Thyroid gland (tissue), 4 donors: Measurements from ENCODE around the gene PTPRG. TPM values are rescaled to one million over a fixed set of nuclear protein-coding genes. Genes with fewer than 3 reads are reported as not detected.

Experiments used
- DNase-seq, 2 donors: peaks; one replicate each; pipeline ENCODE4 v3.0.0-alpha.2; 2019
- H3K27ac ChIP-seq, 3 donors: fragments of 200-600 bp; sonication (generic); 1 replicate in 2 of 3; 2 replicates in 1 of 3; pipeline ENCODE4 v1.5.1; 2016 to 2019; ENCODE audit warnings: mild to moderate bottlenecking in 1 of 3, moderate library complexity in 1 of 3
- H3K27me3 ChIP-seq: fragments of 200-600 bp; sonication (generic); one replicate; pipeline ENCODE4 v1.5.1; 2019
- H3K36me3 ChIP-seq, 2 donors: fragments of 200-600 bp; sonication (generic); one replicate each; pipeline ENCODE4 v1.5.1; 2016 to 2019
- H3K4me1 ChIP-seq, 2 donors: fragments of 200-600 bp; sonication (generic); one replicate each; pipeline ENCODE4 v1.5.1; 2017 to 2019
- H3K4me3 ChIP-seq, 3 donors: fragments of 200-600 bp; sonication (generic); replicated peaks in 1 of 3; 1 replicate in 2 of 3; 2 replicates in 1 of 3; pipeline ENCODE4 v1.5.1; 2016; ENCODE audit warnings: mild to moderate bottlenecking in 1 of 3
- H3K9me3 ChIP-seq: fragments of 200-600 bp; sonication (generic); one replicate; pipeline ENCODE4 v1.5.1; 2017
- CTCF ChIP-seq, 6 experiments: fragments of 200-600 bp in 3 of 6; fragments of 450-650 bp in 3 of 6; sonication (generic) in 3 of 6; IDR thresholded peaks; one replicate each; pipeline ENCODE4 v1.5.1; 2016 to 2019; ENCODE audit warnings: antibody characterized with exemption in 6 of 6, mild to moderate bottlenecking in 2 of 6, inconsistent platforms in 1 of 6, moderate library complexity in 1 of 6
- POLR2A ChIP-seq, 2 donors: fragments of 450-650 bp; IDR thresholded peaks; one replicate each; pipeline ENCODE4 v1.6.1; 2017; ENCODE audit warnings: antibody characterized with exemption in 2 of 2, mild to moderate bottlenecking in 2 of 2, moderate library complexity in 1 of 2
- WGBS, 2 donors: methylation state at CpG; one replicate each; pipeline ENCODE4 v1.1.5; 2017; 5-methylcytosine and 5-hydroxymethylcytosine counted together
- intact Hi-C: fragments of 100-400 bp; cut with DNase I; formaldehyde crosslinking; loops from one replicate; pipeline ENCODE4 v1.15.1; 2023
- total RNA-seq, 4 donors: library from RNA; depleted of rRNA; stranded (reverse); fragments of >200 nt; gene quantifications; one replicate each; pipeline ENCODE4 v1.2.3, GENCODE V29; 2016

Gene PTPRG
- total RNA-seq, 4 donors from 2014 or later, result 81.6 to 207 (median 132) TPM

- no peaks in the 10 kb centered on the region for H3K9me3 ChIP-seq
- 93 to 97% methylated on average over 5 of the region's 5 CpGs for WGBS, 2 donors
- H3K36me3 ChIP-seq, result no peaks in the 10 kb centered on the region
- H3K4me3 ChIP-seq, result no peak overlapping the region
- peaks cover 0 to 7% of the 10 kb centered on the region in 2 donors for H3K4me1 ChIP-seq
- H3K27ac ChIP-seq, result no peak overlapping the region
- TF ChIP-seq POLR2A (IDR thresholded peaks at IDR 0.05) (no peak), CTCF (IDR thresholded peaks at IDR 0.05) (no peak)
- intact Hi-C loops, result no loop called here
- DNase-seq, result no peak
- no peaks in the 10 kb centered on the region for H3K27me3 ChIP-seq
Observed at GRCh38 chr3:62090519-62090918, 529.1 kb downstream of the PTPRG start.

GRCh38 chr3:62093025-62093424, 531.7 kb downstream of the PTPRG start:
- peaks cover 0 to 7% of the 10 kb centered on the region in 2 donors for H3K4me1 ChIP-seq
- no peaks in the 10 kb centered on the region for H3K27me3 ChIP-seq
- no peak for DNase-seq
- H3K4me3 ChIP-seq, result no peak overlapping the region
- intact Hi-C loops, result no loop called here
- no peaks in the 10 kb centered on the region for H3K36me3 ChIP-seq
- no peak for TF ChIP-seq POLR2A (IDR thresholded peaks at IDR 0.05)
- TF ChIP-seq CTCF (IDR thresholded peaks at IDR 0.05), result no peak
- H3K9me3 ChIP-seq, result no peaks in the 10 kb centered on the region
- WGBS, 2 donors, result 73 to 82% methylated on average over 8 of the region's 8 CpGs
- no peak overlapping the region for H3K27ac ChIP-seq

- DNase-seq, result no peak
- Histone ChIP-seq H3K36me3 (no peaks in the 10 kb centered on the region), H3K9me3 (no peaks in the 10 kb centered on the region), H3K27me3 (no peaks in the 10 kb centered on the region), H3K4me3 (no peak overlapping the region), H3K27ac (no peak overlapping the region), H3K4me1 (peaks cover 0 to 7% of the 10 kb centered on the region in 2 donors)
- intact Hi-C loops, result no loop called here
- TF ChIP-seq POLR2A (IDR thresholded peaks at IDR 0.05), result no peak
- no peak for TF ChIP-seq CTCF (IDR thresholded peaks at IDR 0.05)
- 90 to 99% methylated on average over 5 of the region's 5 CpGs for WGBS, 2 donors
Observed at GRCh38 chr3:62094461-62094860, 533.1 kb downstream of the PTPRG start.

GRCh38 chr3:62095080-62095479, 533.7 kb downstream of the PTPRG start:
- no peak for DNase-seq
- intact Hi-C loops, result no loop called here
- no peak overlapping the region for H3K27ac ChIP-seq
- no peaks in the 10 kb centered on the region for H3K9me3 ChIP-seq
- H3K27me3 ChIP-seq, result no peaks in the 10 kb centered on the region
- H3K4me3 ChIP-seq, result no peak overlapping the region
- peaks cover 0 to 7% of the 10 kb centered on the region in 2 donors for H3K4me1 ChIP-seq
- no peak for TF ChIP-seq POLR2A (IDR thresholded peaks at IDR 0.05)
- H3K36me3 ChIP-seq, result no peaks in the 10 kb centered on the region
- 95 to 98% methylated on average over 7 of the region's 7 CpGs for WGBS, 2 donors

GRCh38 chr3:62095756-62096155, 534.4 kb downstream of the PTPRG start:
- H3K9me3 ChIP-seq, result no peaks in the 10 kb centered on the region
- no peaks in the 10 kb centered on the region for H3K36me3 ChIP-seq
- 83 to 85% methylated on average over 2 of the region's 2 CpGs for WGBS, 2 donors
- intact Hi-C loops, result no loop called here
- no peak for DNase-seq
- TF ChIP-seq CTCF (IDR thresholded peaks at IDR 0.05), result no peak
- no peak for TF ChIP-seq POLR2A (IDR thresholded peaks at IDR 0.05)
- H3K4me3 ChIP-seq, result no peak overlapping the region
- H3K4me1 ChIP-seq, result peaks cover 0 to 7% of the 10 kb centered on the region in 2 donors
- H3K27ac ChIP-seq, result no peak overlapping the region
- H3K27me3 ChIP-seq, result no peaks in the 10 kb centered on the region

GRCh38 chr3:62096521-62096920, 535.1 kb downstream of the PTPRG start:
- no peak for DNase-seq
- Histone ChIP-seq H3K27me3 (no peaks in the 10 kb centered on the region), H3K4me3 (no peak overlapping the region), H3K9me3 (no peaks in the 10 kb centered on the region), H3K27ac (no peak overlapping the region), H3K36me3 (no peaks in the 10 kb centered on the region), H3K4me1 (peaks cover 0 to 7% of the 10 kb centered on the region in 2 donors)
- 90 to 94% methylated on average over 1 of the region's 1 CpG for WGBS, 2 donors
- intact Hi-C loops, result no loop called here
- TF ChIP-seq POLR2A (IDR thresholded peaks at IDR 0.05), result no peak
- TF ChIP-seq CTCF (IDR thresholded peaks at IDR 0.05), result no peak
